GM19193 (cell line): ENCODE data around the gene SPATA20.

ENCODE experiments used
- POLR2A ChIP-seq: IDR thresholded peaks from 4 replicates; pipeline ENCODE4 v1.6.1; 2011; ENCODE audit not compliant: insufficient read depth, insufficient read length; ENCODE audit errors: extremely low read depth

The SPATA20 gene

DNA sequence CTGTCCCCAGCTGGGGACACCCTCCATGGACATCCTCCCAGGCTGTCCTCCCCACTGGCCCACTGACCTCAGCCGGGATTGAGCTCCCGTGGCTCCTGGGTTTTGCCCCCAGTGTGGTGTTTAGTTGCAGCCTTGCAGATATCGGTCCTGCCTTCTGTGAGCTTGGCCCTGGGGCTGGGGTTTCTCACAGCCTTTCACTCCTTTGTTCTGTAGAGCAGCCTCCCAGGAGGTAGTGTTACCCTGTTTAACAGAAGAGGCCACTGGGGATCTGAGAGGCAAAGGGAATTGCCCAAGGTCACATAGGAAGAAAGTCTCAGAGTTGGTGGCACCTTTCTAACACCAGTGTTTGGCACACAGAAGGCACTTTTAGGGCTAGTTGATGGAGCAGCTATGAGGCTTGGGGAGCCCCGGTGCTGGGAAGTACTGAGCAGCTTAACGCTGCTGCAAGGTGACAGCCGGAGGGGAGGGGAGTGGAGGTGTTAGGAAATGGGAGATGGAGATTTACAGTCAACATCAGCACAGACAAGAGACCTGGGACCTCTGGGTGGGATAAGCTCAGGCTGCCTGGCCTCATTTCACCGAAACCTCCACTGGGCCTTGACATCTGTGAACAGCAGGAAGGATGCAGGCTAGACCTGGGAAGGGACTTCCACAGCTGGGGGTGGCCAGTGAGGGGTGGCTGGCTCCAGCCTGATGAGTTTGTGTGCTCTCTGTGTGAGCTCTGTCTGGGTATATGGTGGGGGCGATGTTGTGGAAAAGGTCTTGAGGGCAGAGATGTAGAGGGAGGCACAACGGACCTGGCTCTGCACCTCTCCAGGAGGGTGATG is 39.7 kb downstream of the SPATA20 start:
- no peak for TF ChIP-seq POLR2A

DNA sequence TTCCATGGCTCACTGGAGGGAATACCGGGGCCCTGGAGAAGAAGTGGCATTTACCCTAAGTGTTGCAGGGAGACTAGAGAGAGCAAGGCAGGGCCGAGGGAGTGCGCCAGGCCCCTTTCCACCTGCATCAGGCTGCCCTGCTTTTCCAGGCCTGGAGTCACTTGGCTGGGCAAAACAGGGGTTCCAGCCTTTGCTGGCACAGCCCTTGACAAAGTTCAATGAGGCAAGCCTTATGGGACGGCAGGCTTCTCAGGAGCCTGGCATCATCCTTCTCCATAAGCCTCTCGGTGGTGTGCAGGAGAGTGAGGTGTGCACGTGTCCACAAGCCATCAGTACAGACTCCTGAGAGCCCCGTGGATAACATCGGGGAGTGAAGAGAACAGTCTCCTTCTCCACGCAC is 40.6 kb downstream of the SPATA20 start:
- TF ChIP-seq POLR2A = no peak

DNA sequence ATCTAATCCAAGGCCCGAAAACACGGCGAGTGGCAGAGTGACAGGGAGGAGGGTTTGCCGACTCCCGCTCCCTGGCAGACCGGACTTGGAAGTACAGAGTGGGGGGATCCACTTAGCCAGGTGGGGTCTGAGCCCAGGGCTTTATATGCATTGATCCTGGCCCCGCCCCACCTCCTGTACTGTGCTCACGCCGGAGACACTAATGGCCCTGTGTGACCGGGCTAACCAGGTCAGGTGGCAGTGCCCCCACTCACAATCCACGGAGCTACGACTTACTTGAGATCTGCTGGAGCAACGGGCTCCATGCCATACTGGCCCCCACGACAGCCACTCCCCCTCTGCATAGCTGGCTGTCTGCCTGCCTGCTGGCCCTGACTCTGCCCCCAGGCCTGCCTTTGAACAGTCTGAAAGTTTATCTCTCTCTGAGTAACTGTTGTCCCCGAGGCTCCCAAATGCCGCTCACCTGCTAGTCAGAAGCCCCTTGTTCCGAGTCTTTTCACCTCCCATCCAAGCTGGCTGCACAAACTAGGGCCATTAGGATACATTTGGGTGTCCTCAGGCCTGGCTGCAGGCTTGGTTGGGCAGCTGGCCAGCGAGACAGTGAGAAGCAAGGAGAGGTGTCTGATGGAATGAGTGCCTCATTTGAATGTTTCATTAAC is 41.5 kb downstream of the SPATA20 start:
- TF ChIP-seq POLR2A = no peak

DNA sequence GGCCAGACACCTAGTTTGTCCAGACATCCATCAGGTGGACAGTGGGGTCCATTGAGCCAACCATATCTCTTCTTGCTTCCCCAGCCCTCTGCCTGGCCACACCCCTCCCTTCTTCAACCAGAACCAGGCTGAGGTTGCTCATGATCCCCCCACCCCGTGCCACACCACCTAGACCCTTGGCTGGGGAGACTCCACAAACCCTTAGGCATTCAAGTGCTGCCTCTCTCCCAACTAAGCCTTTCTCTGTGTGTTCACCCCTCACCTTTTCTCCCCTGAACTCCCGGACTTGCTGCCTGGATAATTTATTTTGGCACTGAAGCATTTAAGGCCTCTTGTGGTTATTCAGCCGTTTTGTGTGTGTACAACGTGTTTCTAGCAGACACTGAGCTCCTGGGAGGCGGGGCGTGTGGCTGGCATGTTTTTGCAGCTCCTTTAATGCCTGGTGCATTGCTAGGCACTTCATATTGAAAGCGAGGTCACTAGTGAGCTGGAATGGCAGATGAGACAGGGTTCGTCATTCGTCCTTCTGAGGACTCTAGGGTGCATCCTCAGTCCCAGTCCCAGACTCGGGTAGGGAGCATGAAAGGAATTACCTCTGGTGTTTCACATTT is 42.2 kb downstream of the SPATA20 start:
- no peak for TF ChIP-seq POLR2A

DNA sequence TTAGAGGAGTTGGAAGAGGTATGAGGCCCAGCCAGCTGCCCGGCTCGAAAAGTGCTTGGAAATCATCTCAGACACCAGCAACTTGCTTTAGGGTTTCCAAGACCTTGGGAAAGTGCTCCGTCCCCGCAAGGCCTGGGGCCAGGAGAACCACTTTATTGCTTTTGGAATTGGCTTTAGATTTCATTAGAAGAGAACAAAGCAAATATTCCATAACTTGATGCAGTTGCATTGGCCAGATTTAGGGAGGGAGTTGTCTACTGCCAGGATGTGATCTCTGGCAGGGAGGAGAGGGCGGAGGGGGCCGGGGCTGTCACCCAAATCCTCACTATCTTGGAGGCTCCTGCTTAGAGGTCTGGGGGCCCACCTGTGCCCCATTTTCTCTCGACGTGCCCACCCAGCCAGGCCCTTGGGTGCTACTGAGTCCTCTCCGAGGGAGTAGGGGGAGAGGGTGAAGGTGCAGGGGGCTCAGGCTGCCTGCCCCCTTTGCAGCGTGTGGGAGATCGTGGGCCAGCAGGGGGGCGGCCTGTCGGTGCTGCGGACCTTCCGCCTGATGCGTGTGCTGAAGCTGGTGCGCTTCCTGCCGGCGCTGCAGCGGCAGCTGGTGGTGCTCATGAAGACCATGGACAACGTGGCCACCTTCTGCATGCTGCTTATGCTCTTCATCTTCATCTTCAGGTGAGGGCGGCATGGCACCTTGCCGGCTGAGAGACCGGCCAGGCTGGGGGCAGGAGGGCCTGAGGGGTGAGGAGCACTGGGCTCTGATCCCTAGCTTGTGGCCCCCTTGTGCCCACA is 44.2 kb downstream of the SPATA20 start:
- no peak for TF ChIP-seq POLR2A

DNA sequence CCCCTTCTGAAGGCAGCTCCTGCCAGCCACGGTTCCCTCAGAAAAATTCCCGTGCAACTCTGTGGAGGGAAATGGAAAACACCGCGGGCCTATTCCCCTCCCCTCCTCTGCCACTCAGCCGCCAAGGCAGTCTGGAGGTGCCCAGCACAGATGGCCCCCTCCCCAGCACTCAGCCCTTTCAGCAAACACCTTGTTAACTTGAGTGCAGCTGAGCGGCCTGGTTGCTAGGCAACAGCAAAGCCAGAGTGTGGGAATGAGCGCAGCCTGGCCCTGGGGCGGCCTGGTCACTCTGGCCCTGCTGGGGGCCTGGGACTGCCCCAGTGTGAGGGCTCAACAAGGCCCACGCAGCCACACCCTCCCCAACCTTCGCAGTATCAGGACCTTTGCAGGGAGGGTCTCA is 46.3 kb downstream of the SPATA20 start:
- no peak for TF ChIP-seq POLR2A

DNA sequence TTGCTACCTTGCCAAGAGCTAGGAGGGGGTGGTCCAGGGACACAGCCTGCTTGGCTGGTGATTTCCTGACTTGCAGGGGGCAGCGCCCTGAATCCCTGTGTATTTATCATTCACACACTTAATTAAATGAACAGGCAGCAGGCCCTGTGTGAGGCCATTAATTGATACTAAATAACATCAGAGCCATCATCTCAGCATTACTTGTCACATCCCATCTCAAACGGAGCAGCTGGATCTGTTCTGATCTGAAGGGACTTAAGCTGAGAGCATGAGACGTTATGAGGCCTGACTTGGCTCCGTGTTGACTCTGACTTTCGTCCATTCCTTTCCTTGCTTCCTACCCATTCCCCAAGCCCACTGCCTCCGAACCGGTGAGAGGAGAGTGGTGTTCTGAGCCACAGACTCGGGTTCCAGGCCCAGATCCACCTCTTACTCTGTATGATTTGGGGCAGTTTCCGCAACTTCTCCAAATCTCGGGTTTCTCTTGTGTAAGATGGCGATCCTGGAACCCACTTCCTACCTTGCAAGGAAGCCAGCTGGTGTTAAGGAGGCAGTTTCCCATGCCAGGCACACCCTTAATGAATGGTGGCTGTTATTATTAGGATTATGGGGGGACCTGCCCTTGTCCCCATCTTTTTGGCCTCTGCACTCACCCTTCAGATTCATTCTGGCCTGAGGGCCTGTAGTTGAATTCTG is 47.3 kb downstream of the SPATA20 start:
- no peak for TF ChIP-seq POLR2A

DNA sequence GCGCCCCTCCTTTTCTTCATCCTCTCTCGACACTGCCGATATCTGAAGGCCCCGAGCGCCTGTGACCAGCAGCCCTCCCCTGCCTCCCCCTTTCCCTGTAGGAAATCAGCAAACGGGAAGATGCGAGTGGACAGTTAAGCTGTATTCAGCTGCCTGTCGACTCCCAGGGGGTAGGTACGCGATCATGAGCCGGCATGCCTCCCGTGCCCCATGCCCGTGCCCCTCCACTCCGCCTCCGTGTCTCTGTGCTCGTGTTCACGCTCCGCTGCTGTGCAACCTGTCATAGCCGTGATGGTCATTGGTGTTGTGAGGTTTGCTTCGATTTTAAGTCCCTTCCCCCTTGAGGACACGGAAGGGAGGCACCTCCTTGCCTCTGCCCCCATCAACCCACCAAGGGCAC is 47.9 kb downstream of the SPATA20 start:
- TF ChIP-seq POLR2A = no peak

DNA sequence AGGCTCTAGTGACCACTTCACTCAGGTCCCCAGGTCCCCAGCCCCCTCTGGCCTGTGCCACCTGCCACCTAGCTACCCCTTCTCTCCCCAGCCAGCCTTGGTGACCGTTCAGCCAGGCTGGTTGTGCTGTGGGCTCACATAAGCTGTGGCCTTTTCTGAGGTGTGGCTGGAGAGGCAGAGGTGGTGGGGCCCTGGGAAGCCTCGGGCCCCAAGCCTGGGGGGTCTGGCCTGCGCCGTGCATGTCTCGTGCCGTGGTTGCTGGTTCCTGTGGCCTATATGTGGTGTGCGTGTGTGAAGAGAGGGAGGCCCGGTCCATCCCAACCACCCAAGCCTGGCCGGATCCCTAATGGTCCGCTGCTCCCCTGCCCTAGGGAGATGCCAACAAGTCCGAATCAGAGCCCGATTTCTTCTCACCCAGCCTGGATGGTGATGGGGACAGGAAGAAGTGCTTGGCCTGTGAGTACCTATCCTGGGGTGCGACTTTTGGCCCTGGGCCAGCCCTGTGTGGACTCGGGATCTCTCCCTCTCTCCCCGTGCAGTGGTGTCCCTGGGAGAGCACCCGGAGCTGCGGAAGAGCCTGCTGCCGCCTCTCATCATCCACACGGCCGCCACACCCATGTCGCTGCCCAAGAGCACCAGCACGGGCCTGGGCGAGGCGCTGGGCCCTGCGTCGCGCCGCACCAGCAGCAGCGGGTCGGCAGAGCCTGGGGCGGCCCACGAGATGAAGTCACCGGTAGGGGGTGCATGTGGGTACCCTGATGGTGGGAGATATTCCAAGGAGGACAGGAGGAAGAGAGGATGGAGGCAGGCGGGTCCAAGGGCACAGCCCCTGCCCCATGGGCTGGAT is 49.4 kb downstream of the SPATA20 start:
- TF ChIP-seq POLR2A = no peak

DNA sequence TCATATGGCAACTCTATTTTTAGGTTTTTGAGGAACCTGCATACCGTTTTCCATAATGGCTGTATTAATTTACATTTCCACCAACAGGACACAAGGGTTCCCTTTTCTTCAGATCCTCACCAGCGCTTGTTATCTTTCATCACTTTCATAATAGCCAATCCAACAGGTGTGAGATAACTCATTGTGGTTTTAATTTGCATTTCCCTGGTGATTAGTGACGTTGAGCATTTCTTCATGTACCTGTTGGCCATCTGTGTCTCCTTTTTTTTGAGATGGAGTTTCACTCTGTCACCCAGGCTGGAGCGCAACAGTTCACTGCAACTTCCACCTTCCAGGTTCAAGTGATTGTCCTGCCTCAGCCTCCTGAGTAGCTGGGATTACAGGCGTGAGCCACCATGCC is 51.5 kb downstream of the SPATA20 start:
- no peak for TF ChIP-seq POLR2A

DNA sequence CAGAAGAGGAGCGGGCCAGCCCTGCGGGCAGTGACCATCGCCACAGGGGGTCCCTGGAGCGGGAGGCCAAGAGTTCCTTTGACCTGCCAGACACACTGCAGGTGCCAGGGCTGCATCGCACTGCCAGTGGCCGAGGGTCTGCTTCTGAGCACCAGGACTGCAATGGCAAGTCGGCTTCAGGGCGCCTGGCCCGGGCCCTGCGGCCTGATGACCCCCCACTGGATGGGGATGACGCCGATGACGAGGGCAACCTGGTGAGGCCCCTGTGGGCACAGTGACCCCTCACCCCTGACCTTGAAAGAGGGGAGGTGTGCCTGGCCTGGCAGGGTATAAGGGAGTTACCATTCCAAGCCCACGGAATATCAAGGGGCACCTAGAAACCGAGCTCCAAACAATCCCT is 52.6 kb downstream of the SPATA20 start:
- no peak for TF ChIP-seq POLR2A

DNA sequence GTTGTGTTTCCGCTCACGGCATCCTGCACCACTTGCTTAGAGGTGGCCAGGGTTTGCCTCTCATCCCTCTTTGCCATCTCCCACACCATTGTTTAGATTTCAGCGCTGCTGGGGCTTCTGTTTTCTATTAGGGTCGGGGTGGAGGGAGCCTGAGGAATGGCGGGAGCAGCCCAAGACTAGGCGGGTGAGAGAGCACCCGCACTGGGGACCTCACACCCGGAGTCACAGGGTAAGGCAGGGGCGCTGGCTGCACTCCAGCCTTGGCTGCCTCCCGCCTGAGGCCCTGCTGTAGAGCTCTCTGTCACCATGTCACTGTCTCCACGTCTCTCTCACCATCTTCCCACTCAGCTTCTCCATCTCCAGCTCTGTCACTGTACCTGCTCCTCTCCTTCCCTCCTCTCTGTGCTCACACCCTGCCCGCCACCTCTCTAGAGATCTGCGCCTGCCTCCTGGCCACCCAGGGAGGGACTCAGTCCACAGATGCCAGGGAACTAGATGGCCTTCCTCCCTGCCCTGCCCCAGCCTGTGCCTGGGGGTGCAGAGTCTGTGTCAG is 54.9 kb downstream of the SPATA20 start:
- TF ChIP-seq POLR2A = no peak

DNA sequence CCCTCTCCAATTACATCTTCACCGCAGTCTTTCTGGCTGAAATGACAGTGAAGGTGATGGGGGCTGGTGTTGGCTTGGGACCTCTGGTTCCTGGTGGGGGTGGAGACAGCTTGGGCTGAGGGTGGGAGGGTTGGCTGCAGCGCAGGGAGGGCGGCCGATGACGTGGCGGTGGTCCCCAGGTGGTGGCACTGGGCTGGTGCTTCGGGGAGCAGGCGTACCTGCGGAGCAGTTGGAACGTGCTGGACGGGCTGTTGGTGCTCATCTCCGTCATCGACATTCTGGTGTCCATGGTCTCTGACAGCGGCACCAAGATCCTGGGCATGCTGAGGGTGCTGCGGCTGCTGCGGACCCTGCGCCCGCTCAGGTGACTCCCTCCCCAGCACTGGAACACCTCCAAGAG is 55.9 kb downstream of the SPATA20 start:
- TF ChIP-seq POLR2A = no peak
